HG03442 (cell line): ENCODE measurements around the gene MICU1.
"Not testable (repeated sequence)": the region's sequence is repeated elsewhere in the genome, so short reads cannot be mapped to it uniquely, and the experiment has no call there.

Experiments used
- ATAC-seq: cut with Tn5 transposase; IDR thresholded peaks from one replicate; pipeline ENCODE4 v1.9.1; 2021; ENCODE audit warnings: mild to moderate bottlenecking, moderate library complexity; ENCODE audit not compliant: unreplicated experiment

MICU1 gene, protein sequence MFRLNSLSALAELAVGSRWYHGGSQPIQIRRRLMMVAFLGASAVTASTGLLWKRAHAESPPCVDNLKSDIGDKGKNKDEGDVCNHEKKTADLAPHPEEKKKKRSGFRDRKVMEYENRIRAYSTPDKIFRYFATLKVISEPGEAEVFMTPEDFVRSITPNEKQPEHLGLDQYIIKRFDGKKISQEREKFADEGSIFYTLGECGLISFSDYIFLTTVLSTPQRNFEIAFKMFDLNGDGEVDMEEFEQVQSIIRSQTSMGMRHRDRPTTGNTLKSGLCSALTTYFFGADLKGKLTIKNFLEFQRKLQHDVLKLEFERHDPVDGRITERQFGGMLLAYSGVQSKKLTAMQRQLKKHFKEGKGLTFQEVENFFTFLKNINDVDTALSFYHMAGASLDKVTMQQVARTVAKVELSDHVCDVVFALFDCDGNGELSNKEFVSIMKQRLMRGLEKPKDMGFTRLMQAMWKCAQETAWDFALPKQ

DNA sequence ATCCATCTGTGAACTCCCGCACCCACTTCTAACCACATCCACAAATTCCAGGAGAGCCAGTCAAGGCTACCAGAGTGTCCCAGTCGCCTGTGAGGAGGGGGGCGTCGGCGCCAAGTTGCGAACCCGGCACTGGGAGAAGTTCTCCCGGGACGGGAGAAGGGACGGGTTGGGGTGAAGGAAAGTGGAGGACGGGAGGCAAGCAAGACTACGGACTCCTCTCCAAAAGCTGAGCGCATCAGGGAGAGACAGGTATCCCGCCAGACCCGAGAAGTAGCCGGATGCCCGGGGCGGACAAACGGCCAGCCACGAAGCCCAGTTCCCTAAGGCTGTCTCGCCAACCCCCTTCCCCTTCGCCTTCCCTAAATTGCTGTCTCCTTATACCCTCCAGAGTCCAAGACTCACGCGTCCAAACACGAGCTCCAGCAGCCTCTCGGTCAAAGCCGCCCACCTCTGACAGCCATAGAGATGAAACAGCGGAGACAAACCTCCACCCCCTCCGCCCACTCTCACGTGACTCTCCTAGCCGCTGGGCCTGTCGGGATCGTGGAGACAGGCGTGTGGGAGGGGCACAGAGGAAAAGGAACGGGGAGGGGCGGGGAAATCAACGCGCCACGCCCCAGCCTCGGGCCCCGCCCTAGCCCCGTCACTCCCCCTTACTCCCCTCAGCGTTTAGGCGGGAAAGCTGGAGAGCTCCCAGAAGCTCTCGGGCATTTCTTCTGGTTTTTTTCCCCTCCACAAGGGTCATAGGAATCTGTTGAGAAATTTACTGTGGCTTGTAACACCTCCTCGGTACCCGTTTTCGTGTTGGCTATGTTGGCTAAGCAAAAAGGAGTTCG lies at the start of gene MICU1:
Gene MICU1, minus strand, starts transcription at position 472 of the 836 bp plus-strand sequence. CDS start 59,286 bp downstream, outside the sequence.
- ATAC-seq, result peak; percentile 93

DNA sequence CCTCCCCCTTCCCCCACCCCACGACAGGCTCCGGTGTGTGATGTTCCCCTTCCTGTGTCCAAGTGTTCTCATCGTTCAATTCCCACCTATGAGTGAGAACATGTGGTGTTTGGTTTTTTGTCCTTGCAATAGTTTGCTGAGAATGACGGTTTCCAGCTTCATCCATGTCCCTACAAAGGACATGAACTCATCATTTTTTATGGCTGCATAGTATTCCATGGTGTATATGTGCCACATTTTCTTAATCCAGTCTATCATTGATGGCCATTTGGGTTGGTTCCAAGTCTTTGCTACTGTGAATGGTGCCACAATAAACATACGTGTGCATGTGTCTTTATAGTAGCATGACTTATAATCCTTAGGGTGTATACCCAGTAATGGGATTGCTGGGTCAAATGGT lies 48.3 kb upstream of the MICU1 start:
- ATAC-seq, result not testable (repeated sequence)

DNA sequence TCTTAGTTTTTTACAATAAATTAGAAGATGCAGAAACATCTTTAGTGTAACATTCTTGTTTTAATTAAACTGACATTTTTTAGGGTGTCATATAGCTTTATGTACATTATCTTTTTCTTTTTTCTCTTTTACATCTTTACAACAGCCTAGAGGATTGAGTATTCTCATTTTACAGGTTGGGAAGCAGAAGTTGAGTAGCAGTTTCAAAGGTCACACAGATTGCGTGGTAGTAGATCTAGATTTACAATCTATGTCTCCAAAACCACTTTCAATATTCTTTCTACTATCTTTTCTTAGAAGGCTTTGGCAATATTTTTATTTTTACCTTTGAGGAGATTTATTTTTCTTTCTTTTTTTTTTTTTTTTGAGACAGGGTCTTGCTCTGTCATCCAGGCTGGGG lies 47.4 kb upstream of the MICU1 start:
- no peak for ATAC-seq

DNA sequence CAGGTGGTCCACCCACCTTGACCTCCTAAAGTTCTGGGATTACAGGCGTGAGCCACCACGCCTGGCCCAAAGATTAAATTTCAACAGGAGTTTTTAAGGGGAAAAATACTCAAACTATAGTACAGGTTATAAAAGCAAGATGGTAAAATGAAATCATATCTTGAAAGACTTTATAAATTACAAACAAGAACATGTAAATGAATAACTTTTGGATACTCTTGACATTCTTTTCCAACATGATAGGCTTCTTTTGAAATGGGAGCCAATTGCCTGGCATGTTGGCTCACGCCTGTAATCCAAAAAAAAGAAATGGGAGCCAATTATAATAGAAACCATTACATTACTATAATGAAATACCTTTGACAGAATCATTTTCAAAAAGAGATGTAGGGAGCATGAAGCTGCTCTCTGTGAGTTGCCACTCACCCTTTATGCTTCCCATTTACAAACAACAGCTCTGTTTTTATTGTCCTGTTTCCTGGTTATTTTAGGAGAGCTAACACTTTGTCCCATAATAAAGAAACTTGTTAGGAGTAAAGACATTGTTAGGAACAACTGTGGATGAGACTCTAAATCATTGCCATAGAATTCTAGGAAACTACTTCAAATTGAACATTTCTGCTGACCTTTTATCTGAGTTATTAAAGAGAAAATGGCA lies 41.5 kb upstream of the MICU1 start:
- ATAC-seq, result no peak

DNA sequence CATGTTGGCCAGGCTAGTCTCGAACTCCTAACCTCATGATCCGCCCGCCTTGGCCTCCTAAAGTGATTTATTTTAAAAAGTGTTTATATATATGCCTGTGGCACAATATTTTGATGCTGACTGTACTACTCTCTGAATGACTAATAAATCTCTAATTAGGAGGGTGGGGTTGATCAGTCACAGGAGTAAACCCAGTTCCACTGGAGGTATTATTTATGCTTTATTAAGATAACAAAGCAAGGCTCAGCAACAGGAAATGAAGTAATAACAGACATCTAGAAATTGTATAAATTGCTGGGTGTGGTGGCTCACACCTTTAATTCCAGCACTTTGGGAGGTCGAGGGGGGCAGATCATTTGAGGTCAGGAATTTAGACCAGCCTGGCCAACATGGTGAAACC lies 40.0 kb upstream of the MICU1 start:
- ATAC-seq, result no peak

DNA sequence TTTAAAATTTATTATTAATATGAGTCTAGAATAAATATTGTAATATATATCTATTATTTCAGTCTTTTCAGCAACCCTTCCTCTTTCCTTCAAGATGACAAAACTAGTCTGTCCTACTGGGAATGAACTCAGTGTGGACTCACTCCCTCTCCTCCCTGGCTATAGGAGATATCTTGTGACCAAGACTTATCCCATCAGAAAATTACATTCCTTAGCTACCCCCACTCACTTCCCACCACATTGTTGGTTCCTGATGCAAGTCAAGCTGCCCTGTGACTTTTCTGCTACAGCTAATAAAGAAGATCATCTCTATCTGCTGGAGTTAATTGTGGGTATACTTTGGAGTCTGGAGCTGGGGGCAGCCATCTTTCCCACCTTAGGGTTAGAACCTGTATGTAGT lies 38.1 kb upstream of the MICU1 start:
- no peak for ATAC-seq

DNA sequence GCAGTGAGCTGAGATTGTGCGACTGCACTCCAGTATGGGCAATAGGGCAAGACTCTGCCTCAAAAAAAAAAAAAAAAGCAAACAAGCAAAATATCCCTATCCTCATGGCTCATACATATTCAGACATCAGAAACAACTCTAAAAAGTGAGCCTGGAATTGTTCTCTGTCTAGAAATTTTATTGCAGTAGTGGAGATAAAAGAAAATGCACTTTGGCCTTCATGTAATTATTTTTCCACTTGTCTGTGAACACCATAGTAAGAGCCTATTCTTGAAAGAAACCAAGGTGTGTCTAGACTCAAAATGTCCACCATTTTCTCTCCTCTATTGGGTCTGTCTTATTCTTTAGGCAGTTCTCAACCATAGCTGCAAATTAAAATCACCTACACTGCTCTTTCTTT lies 35.6 kb upstream of the MICU1 start:
- no peak for ATAC-seq

DNA sequence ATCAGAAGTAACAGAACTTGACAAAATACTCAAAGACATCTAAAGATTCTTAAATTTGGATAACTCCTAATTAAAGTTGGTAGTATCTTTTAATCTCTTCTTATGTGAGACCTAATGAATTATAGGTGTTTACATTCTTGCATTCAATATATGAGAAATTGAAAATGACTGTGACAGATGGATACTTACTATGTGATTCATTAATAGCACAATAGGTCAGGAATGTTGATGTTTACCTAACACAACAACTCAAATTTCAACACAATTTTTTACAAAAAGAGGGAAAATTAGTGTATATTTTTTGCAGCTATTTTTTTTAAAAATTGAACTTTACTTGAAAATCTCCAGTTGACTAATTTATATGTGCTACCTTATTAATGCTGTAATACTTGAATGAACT lies 34.3 kb upstream of the MICU1 start:
- ATAC-seq, result no peak

DNA sequence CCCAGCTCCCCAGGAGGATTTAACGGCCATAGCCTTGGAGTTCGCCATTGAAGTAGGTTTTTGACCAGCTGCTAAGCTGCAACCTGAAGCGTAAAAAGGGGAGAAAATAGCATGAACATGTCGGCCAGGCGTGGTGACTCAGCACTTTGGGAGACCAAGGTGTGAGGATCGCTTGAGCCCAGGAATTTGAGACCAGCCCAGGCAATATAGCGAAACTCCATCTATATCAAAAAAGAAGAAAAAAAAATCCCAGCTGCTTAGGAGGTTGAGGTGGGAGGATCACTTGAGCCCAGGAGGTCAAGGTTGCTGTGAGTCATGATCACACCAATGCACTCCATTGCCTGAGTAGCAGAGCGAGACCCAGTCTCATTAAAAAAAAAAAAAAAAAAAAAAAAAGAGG lies 33.8 kb upstream of the MICU1 start:
- no peak for ATAC-seq

DNA sequence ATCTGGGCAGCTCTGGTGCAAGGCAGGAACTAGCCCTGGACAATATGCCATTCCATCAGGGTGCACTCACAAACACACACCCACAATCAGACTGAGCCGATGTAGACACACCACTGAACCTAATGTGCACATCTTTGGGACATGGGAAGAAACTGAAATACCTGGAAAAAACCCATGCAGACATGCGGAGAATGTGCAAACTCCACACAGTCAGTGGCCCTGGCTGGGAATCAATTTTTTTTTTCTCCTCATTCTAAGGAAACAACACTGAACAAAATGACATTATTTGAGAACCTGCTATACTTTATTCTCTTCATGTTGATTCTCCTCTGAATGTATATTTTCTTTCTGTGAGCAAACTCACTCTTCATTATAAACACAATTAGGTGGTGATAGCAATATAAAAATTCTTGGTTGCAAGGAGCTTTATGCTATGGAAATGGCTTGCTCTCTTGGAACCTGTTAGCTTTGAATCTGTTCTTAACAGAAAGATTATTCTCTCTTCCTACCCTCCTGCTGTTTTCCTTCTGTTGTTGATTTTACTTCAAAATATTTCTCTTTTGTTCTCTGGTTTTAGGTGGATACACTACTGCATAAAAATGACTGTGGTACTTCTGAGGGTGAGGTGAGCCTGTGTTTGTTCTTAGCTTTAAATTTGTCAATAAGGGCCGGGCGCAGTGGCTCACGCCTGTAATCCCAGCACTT lies 33.0 kb upstream of the MICU1 start:
- no peak for ATAC-seq

DNA sequence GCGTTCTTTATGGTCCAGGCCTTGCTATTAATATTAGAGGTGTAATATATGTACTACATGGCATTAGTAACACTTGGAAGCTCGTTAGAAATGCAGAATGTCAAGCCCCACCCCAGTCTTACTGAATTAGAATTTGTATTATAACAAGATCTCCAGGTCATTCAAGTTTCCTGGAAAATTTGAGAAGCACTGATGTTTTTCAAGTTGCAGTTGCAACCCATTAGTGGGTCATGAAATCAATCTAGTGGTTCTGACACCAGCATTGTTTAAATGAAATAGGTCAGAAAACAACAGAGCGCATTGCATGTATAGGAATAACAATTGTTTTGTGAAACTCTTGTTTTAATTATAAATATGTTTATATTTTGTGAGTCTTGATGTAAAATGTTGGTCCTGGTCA lies 28.8 kb upstream of the MICU1 start:
- no peak for ATAC-seq

DNA sequence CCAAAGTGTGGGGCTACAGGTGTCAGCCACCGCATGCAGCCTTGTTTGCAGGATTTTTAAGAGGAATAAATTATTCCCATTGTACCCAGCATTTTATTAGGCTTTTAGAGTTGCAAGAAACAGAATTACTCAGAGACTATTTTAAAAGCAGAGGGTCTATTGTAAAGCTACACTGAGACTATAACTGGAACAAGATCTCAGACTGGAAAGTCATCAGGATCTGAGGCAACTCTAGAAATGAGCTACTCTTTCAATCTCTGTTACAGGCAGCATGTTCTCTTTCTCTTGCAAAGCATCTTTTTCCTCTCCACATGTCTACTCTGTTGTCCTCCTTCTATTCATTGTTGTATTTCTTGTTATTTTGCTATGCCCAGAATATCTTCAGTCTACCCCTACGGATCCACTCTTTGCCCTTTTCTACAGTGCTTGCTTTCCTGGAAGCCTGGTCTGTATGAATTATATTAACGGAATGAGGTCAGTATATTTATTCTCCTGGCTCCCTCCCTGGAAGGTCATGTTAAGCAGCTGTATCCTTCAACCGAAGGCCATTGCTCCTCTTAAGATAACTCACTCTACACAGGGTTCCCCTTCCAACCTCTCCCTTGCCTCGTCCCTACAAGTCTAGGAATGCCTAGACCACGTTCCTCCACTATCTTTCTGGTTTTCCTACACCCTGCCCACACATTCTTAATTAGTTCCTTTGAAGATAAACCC lies 27.7 kb upstream of the MICU1 start:
- ATAC-seq, result no peak

DNA sequence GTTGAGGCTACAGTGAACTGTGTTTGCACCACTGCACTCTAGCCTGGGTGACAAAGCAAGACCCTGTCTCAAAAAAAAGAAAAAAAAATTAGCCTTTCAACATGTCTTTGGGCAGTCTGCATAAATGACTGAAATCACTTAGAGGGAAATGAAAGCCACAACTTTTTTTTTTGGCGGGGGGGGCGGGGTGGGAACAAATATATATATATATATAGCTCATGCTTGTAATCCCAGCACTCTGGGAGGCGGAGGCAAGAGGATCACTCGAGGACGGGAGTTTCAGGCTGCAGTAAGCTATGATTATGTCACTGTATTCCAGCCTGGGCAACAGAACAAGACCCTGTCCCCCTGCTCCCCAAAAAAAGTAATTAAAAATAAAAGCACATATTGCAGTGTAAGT lies 23.4 kb upstream of the MICU1 start:
- ATAC-seq, result no peak

DNA sequence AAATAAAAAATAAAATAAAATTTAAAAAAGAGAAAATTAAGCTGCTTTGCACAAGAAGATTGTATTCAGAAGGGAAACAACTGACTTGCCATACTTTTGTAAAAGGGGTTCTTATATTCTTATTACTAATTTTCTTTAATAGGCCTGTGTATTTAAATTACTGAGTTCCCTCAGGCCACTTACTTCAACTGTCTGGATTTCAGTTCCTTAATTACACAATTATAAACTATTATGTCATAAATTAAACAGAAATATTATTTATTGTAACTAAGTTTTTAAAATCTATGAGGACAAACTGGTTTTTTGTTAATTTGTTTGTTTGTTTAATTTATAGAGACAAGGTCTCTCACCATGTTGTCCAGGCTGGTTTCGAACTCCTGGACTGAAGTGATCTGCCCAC lies 22.4 kb upstream of the MICU1 start:
- no peak for ATAC-seq

DNA sequence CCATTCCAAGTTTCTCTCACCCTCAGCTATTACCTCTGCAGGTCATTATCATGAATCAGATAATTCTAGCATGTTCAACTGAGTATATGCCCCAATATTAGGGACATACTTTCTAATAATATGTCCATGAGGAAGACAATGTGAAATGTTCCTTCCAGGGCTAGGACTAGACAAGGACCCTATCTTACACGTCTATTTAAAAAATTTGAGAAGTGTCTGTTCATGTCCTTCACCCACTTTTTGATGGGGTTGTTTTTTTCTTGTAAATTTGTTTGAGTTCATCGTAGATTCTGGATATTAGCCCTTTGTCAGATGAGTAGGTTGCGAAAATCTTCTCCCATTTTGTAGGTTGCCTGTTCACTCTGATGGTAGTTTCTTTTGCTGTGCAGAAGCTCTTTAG lies 21.1 kb upstream of the MICU1 start:
- ATAC-seq, result not testable (repeated sequence)

DNA sequence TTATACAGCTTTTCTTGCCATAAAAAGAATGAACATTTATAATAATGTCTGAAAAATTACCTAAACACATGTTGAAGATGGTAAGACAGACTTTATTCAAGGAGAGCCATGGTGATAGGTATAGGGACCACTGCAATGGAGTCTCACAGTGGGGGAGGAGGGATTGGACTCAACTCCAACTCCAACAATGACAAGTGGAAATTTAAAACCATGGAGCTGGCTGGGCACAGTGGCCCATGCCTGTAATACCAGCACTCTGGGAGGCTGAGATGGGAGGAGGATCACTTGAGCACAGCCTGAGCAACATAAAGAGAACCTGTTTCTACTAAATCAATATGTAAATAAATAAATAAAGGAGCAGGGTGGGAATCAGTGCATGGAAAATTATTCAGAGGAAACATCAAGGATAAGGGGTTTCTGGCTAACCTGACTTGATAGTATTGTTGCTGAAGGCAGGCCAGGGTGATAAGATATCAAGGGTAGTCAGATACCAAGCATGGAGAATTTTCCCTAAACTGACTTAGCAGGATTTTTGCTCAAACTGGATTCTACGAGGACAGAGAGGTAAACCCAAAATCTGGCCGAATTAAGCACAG lies 19.5 kb upstream of the MICU1 start:
- ATAC-seq, result no peak

DNA sequence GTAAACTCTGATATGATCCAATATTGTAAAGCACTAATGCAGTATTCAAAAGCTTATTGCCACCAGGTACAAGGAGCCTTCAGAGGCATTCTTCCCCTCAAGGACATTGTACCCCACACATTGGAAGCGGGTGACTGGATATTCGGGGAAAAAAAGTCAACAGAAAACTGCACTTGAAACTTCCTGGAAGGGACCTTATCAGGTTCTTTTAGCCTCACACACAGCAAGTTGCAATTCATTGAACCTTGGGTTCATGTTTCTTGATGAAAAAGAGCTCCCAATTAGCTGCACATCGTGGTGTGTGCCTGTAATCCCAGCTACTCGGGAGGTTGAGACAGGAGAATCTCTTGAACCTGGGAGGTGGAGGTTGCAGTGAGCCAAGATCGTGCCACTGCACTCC lies 16.4 kb upstream of the MICU1 start:
- no peak for ATAC-seq

DNA sequence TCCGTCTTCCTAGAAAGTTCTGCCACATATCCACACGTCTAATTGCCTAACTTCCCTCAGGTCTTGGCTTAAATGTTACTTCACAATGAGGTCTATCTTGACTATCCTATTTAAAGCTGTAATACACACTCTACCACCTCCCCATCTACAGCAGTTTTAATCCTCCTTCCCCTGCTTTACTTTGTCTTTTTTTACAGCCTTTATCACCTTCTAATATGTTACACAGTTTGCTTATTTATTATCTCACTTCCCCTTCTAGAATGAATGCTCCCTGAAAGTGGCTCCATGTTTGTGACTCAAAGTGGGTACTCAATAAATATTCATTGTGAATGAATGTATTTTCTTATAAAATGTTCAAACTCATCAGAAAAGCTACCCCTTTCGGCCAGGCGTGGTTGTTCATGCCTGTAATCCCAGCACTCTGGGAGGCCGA lies 13.6 kb upstream of the MICU1 start:
- no peak for ATAC-seq

DNA sequence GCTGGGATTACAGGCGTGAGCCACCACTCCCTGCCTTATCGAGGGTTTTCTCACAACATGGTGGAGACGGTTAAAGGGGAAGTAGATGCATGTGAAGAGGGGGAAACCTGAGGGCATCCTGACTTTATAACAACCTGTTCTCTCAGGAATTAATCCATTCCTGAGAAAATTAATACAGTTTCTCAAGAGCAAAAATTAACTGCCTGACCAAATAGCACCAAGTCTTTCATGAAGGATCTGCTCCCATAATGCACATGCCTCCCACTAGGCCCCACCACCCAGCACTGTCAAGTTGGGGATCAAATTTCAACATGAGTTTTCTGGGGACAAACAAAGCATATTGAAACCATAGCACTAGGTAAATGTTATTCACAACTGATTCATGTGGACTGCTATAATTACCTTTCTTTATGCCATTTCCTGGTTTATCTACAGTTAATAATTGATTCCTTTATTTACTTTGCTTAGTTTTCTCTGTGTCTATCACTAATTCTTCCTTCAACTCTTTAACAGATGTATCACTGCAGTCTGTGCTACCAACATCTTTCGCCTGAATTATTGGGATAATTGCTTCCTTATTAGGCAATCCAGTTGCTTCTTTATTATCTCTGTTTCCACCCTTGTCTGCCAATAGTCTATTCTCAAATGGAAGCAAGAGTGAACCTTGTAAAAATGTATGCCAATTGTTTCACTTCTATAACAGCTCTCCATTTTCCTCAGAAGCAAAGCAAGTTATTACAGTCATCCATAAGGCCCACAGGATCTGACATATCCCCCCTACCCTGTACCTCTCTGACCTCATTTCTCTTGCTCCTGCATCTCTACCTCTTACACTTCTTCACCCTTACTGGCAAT lies 12.9 kb upstream of the MICU1 start:
- ATAC-seq, result no peak
